Measurements from ENCODE around the gene MAP3K10.
"Not testable (repeated sequence)": the region's sequence is repeated elsewhere in the genome, so short reads cannot be mapped to it uniquely, and the experiment has no call there.

The MAP3K10 gene

DNA sequence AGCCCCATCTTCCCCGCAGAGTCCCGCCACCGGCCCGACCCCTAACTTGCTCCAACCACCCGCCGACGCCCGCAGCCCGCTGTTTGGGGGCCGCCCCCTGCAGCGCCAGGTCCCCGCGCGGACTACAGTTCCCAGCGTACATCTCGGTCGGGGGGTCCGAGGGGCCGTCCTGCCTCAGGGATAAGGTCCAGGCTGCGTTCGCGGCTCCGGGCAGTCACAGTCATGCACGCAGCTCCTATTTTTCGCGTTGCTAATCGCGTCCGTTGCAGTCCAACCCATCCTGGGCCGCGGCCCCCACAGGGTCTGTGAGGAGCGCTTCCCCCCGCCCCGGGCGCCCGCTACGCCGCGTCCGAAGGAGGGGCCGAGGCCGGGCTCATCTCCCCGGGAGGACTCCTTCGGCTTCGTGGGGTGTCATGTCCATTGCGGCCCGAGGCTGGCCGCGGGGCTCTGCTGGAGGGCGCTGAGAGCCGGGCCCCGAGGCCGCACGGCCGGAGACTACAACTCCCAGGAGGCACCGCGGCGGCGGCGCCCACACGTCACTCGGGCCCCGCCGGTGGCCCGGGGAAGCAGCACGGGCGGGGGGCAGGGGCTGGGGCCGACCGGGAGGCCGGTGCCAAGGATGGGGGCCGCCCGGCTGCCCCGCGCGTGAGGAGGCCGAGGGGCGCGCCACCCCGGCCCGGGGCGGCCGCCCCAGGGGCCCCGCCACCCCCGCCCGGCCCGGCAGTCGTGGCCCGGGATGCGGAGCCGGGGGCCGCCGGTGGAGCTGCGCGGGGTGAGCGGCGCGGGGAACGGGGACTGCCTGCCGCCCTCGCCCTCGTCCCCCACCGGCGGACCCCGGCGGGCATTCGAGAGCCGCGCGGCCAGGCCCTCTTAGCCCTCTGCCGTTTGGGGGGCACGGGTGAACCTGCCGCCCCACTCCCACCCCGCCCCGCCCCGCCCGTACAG is at the start of gene MAP3K10:
Gene MAP3K10 (plus strand): TSS at position 536 of the 945 bp plus-strand sequence. CDS start 606 bp downstream, outside the sequence.
- H3K4me3 ChIP-seq (ENCODE audit: low read length) = peak within 1 kb of the TSS; percentile 92
- TF ChIP-seq ZNF274 (IDR thresholded peaks at IDR 0.05; ENCODE audit: low read depth, low read length) = no peak

DNA sequence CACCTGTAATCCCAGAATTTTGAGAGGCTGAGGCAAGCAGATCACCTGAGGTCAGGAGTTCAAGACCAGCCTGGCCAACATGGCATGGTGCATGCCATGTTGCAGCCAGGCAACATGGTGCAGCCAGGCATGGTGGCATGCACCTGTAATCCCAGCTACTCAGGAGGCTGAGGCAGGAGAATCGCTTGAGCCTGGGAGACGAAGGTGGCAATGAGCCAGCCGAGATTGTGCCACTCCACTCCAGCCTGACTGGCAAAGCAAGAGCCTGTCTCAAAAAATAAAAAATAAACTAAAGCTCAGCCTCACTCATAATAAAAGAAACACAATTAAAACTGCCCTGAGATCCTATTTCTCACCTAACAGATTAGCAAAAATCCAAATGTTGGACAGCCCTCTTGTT is 49.7 kb upstream of the MAP3K10 start:
- H3K4me3 ChIP-seq (ENCODE audit: low read length) = no peak overlapping the region
- no peak for TF ChIP-seq ZNF274 (IDR thresholded peaks at IDR 0.05; ENCODE audit: low read depth, low read length)

DNA sequence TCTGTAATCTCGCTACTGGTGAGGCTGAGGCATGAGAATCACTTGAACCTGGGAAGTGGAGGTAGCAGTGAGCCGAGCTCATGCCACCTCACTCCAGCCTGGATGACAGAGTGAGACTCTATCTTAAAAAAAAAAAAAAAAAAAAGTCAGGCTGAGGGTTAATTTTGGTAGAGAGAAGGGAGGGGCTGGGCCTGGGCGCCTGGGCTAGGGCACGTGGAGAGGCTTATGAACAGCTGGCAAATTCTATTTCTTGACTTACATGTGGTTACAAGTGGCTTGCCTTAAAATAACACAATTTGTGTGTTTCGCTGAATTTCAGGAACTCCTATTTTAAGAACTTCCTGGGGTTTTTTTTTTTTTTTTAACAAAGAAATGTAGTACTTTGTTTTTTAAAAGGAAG is 47.6 kb upstream of the MAP3K10 start:
- peak overlapping the region; percentile 58; the same call in 1 of the 2 replicates for H3K4me3 ChIP-seq (ENCODE audit: low read length)
- TF ChIP-seq ZNF274 (IDR thresholded peaks at IDR 0.05; ENCODE audit: low read depth, low read length) = no peak

DNA sequence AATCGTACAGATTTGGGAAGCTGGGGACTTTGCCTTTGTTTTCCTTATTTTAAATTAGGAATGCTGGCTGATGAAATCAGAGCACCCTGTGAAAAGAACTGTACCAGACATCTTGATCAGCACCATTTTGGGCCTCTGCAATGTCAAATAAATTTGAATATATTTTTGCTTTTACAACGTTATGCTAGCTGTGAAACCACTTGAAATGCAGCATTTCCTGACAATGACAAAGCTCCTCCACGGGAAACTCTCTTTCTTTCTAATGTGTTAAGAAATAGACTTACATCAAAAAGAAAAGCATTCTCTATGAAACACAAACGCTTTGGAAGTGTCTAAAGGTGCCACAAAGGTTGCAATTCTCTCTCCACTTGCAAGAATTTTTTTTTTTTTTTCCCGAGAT is 47.1 kb upstream of the MAP3K10 start:
- no peak overlapping the region for H3K4me3 ChIP-seq (ENCODE audit: low read length)
- no peak for TF ChIP-seq ZNF274 (IDR thresholded peaks at IDR 0.05; ENCODE audit: low read depth, low read length)

DNA sequence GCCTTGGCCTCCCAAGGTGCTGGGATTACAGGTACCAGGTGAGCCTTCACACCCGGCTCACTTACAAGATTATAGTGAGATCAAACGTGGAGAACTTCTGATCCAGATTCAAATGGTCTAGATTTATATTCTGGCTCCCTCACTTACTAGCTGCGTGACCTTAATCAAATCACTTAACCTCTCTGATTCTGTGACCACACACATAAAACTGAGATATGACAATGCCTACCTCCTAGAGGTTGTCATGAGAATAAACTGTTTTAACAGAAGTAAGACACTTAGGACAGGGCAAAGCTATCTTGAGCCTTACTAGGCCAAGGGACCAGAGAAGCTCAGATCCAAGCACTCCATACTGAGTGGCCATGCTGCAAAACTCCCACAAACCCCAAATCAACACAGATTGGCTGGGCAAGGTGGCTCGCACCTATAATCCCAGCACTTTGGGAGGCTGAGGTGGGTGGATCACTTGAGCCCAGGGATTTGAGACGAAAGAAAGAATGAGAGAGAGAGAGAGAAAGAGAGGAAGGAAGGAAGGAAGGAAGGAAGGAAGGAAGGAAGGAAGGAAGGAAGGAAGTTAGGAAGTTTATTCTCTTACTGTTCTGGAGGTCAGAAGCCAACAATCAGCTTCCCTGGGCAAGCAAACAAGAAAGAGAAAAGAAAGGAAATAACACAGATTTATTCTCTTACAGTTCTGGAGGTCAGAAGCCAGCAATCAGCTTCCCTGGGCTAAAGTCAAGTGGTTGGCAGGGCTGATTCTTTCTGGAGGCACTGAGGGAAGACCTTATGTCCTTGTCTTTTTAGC is 46.1 kb upstream of the MAP3K10 start:
- no peak for TF ChIP-seq ZNF274 (IDR thresholded peaks at IDR 0.05; ENCODE audit: low read depth, low read length)
- H3K4me3 ChIP-seq (ENCODE audit: low read length) = no peak overlapping the region

DNA sequence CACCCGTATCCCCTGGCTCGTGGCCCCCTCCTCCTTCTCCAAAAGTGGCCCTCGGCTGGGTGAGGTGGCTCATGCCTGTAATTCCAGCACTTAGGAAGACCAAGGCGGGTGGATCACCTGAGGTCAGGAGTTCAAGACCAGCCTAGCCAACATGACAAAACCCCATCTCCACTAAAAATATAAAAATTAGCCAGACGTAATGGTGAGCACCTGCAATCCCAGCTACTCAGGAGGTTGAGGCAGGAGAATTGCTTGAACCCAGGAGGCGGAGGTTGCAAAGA is 45.5 kb upstream of the MAP3K10 start:
- H3K4me3 ChIP-seq (ENCODE audit: low read length) = not testable (repeated sequence)

DNA sequence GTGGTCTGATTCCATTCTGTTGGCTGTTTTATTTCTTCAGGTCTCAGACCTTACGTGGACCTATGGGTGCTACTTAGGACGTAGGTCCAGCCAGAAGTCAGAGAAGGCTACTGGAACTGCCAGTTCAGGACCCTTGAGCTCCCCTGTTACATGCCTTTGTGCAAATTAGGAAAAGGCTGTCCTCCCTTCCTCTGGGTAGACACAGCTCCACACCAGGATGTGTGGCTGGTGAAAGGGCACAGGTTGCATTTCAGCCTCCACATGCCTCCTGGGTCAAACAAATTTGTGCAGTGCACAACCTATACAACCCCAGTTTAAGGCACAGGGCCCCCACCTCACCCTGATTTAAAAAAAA is 43.9 kb upstream of the MAP3K10 start:
- TF ChIP-seq ZNF274 (IDR thresholded peaks at IDR 0.05; ENCODE audit: low read depth, low read length) = no peak
- no peak overlapping the region; the same call in 1 of the 2 replicates for H3K4me3 ChIP-seq (ENCODE audit: low read length)

DNA sequence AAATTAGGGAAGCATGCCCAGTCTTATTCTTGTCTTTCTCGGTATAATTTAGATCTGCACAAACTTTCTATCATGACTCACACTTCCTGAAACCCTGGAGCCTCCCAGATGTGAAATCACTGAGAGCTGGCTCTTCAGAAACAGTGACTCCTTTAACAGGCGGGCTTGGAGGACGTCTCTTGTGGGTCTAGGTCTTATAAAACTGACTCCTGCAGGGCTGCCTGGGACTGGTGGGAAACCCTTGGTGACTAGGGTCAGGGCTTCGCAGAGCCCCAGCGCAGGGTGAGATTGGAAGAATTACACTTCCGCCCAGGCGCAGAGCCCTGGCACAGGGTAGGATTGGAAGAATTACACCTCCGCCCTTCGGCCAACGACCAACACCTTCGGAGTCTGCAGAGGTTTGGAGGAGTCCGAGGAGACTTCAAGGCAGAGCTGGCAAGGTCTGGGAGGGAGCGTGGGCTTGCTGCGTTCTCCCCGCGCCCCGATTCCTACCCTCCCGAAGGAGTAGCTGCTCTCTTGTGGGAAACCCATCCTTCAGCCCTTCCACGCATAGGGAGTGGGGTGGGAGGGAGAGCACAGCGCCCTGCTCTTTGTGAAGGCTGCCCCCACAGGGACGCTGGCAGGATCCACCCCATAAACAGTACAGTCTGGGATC is 43.4 kb upstream of the MAP3K10 start:
- no peak overlapping the region; the same call in 1 of the 2 replicates for H3K4me3 ChIP-seq (ENCODE audit: low read length)
- no peak for TF ChIP-seq ZNF274 (IDR thresholded peaks at IDR 0.05; ENCODE audit: low read depth, low read length)

DNA sequence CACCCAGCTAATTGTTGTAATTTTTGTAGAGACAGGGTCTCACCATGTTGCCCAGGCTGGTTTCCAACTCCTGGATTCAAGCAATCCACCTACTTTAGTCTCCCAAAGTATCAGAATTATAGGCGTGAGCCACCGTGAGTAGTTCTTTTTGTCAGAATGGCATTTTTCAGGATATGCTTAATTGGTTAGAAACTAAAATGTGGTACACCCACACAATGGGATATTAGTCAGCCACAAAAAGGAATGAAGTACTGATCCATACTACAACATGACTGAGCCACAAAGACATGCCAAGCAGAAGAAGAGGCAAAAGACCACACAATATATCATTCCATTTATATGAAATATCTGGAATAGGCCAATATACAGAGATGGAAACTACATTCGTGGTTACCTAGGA is 41.7 kb upstream of the MAP3K10 start:
- H3K4me3 ChIP-seq (ENCODE audit: low read length) = no peak overlapping the region
- no peak for TF ChIP-seq ZNF274 (IDR thresholded peaks at IDR 0.05; ENCODE audit: low read depth, low read length)

DNA sequence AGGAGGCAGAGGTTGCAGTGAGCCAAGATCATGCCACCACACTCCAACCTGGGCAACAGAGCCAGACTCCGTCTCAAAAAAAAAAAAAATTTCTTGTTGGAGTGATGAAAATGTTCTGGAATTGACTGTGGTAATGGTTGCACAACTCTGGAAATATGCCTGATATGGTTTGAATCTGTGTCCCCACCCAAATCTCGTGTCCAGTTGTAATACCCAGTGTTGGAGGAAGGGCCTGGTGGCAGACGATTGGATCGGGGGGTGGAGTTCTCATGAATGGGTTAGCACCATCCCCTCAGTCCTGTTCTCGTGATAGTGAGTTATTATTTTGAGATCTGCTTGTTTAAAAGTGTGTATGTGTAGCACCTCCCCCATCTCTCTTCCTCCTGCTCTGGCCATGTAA is 41.1 kb upstream of the MAP3K10 start:
- H3K4me3 ChIP-seq (ENCODE audit: low read length) = no peak overlapping the region
- no peak for TF ChIP-seq ZNF274 (IDR thresholded peaks at IDR 0.05; ENCODE audit: low read depth, low read length)

DNA sequence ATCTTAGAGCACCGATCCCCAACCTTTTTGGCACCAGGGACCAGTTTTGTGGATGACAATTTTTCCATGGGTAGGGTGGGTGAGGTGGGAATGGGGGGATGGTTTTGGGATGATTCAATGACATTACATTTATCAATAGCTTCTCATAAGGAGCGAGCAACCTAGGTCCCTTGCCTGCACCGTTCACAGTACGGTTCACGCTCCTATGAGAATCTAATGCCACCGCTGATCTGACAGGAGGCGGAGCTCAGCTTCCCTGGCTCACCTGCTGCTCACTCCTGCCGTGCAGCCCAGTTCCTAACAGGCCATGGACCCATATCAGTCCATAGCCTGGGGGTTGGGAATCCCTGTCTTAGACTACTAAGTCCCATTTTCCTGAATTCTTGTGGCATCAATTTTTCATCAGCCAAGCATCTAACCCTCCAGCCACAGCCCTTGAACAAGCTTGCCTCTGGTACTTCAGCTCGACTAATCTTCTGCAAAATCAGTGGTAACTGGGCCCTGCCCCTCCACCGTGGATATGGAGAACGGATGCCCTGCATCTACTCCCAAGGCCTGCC is 37.0 kb upstream of the MAP3K10 start:
- no peak for TF ChIP-seq ZNF274 (IDR thresholded peaks at IDR 0.05; ENCODE audit: low read depth, low read length)
- H3K4me3 ChIP-seq (ENCODE audit: low read length) = no peak overlapping the region

DNA sequence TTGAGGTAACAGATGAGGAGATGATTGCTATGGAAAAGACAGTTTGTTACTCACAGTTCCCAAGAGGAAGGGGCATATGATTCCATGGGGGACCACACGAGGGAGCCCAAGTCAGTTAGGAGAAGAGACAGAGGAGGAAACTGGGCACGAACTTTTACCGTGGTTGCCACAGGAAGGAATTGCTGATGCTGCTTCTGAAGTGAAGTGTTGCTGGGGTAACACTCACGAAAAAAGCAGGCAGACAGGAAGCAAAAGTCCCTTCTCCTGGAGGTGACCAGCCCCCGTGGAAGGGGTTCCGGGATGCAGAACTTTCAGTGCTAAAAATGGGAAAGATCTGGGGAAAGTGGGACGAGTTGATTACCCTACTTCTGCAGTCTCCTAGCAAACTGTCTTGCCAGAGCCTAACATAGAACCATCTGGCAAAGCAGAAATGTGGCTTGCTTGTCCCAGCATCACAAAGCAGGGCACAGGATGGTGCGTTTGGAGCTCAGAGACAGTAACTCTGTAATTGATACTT is 35.4 kb upstream of the MAP3K10 start:
- H3K4me3 ChIP-seq (ENCODE audit: low read length) = no peak overlapping the region
- no peak for TF ChIP-seq ZNF274 (IDR thresholded peaks at IDR 0.05; ENCODE audit: low read depth, low read length)

DNA sequence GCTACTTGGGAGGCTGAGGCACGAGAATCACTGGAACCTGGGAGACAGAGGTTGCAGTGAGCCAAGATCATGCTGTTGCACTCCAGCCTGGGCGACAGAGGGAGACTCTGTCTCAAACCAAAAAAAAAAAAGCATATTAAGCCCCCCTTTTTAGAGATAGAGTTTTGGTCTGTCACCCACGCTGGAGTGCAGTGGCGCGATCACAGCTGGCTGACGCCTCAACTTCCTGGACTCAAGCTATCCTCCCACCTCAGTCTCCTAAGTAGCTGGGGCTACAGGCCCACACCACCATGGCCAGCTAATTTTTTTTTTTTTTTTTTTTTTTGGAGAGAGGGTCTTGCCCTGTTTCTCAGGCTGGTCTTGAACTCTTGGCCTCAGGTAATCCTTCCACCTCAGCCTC is 34.2 kb upstream of the MAP3K10 start:
- no peak for TF ChIP-seq ZNF274 (IDR thresholded peaks at IDR 0.05; ENCODE audit: low read depth, low read length)
- H3K4me3 ChIP-seq (ENCODE audit: low read length) = no peak overlapping the region

DNA sequence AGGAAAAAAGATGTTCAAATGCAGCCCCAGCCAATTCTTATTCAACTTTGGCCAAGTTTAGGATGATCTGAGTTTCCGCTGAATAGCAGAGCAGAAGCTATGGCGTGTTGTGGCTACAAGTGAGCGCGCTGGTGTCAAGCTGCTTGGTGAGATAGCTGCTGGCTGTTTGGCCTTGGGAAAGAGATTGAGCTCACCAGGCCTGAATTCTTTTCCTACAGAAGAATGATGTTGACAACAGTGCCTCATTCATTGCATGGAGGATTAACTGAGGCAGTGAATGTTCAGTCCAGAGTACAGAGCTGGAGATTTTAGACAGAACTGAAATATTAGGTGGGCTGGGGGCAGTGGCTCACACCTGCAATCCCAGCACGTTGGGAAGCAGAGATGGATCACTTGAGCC is 31.5 kb upstream of the MAP3K10 start:
- no peak overlapping the region for H3K4me3 ChIP-seq (ENCODE audit: low read length)
- no peak for TF ChIP-seq ZNF274 (IDR thresholded peaks at IDR 0.05; ENCODE audit: low read depth, low read length)

All from GM08714 (cell line).